Omental fat pad (tissue), 4 donors: ENCODE results near the gene R3HDM4. TPM values are rescaled to one million over a fixed set of nuclear protein-coding genes. Genes with fewer than 3 reads are reported as not detected.
A peak's percentile ranks its signal among the peaks of the same experiment; 100 is the strongest.

Source experiments
- ATAC-seq: fragments of 150-250 bp; one replicate; pipeline ENCODE4 v1.9.1; 2016; ENCODE audit warnings: mild to moderate bottlenecking, moderate library complexity; ENCODE audit not compliant: low FRiP score
- DNase-seq: peaks from one replicate; pipeline ENCODE4 v3.0.0-alpha.2; 2019; ENCODE audit warnings: low spot score
- CTCF ChIP-seq, 3 donors: fragments of 450-650 bp; IDR thresholded peaks; one replicate each; pipeline ENCODE4 v1.5.1; 2016 to 2017; ENCODE audit warnings: antibody characterized with exemption in 3 of 3, mild to moderate bottlenecking in 3 of 3, moderate library complexity in 2 of 3
- total RNA-seq, 4 donors: library from RNA; depleted of rRNA; stranded (reverse); fragments of >200 nt; gene quantifications; one replicate each; pipeline ENCODE4 v1.1.0, GENCODE V29; 2016

The R3HDM4 gene
- total RNA-seq, 4 donors from 2014 or later: 27.1 to 55.2 (median 44.4) TPM

DNA sequence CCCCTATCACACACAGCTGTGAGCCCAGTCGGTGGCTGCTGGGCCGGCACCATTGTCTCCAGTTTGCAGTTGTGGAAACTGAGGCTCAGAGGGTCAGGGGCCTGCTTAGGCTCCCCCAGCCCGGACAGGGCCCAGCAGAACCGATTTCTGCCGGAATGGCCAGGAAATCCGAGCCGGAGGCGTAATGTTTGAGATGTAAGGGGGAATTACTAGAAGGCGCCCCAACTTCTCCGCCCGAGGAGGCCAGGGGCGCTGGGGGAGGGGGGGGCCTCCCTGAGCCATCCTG is 5.1 kb upstream of the R3HDM4 start:
- TF ChIP-seq CTCF (IDR thresholded peaks at IDR 0.05): no peak
- no peak for DNase-seq
- ATAC-seq: no peak

- DNase-seq (no peak), ATAC-seq (no peak)
- TF ChIP-seq CTCF (IDR thresholded peaks at IDR 0.05): no peak
Observed at GRCh38 chr19:917323-918151, 4.5 kb upstream of the R3HDM4 start, which contains the start of gene KISS1R. Gene KISS1R, plus strand, starts transcription at chr19:917333. Its CDS starts 170 bp downstream, at chr19:917503.

- DNase-seq: no peak
- peak; percentile 33 for ATAC-seq
- TF ChIP-seq CTCF (IDR thresholded peaks at IDR 0.05): no peak
Observed at GRCh38 chr19:916645-917322, 3.8 kb upstream of the R3HDM4 start.

GRCh38 chr19:912181-913079 is 589 bp downstream of the R3HDM4 start:
- no peak for TF ChIP-seq CTCF (IDR thresholded peaks at IDR 0.05)
- peak; percentile 42 for ATAC-seq
- no peak for DNase-seq

GRCh38 chr19:911197-912033 is 1.6 kb downstream of the R3HDM4 start:
- DNase-seq (no peak), ATAC-seq (no peak)
- no peak for TF ChIP-seq CTCF (IDR thresholded peaks at IDR 0.05)

DNA sequence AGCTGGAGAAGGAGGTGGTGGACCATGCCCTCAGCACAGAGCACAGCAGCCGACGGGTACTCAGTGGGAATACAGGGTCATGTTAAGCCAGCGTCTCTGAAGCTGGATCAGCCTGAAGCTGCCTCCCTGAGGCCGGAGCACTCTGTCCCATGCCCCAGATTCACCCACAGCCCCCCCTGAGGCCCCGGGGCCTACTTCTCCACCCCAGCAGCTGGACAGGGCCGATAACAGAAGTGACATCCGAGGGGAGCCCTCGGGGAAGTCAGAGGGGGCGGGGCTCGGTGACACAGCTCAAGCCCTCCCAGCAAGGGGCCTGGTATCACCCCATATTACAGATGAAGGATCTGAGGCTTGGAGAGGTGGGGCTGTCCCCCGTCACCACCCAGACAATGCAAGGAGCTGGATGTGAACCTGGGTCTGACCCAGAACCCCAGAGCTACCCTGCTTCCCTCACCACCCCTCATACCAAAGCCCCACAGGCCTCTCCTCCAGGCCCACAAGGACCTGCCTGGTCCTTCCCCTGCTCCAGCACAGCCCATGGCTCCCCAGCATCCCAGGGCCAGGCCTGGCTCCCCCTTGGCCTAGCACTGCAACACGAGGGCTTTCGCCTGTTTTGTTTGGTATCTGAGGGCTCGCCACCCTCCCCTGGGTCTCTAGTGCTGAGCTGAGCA is 5.7 kb downstream of the R3HDM4 start:
- ATAC-seq: peak; percentile 11
- no peak for DNase-seq

More for the DNA sequence above, 5.7 kb downstream of the R3HDM4 start:
- TF ChIP-seq CTCF (IDR thresholded peaks at IDR 0.05): no peak
